GM18502 (cell line): ENCODE results near the gene RADIL.

Source experiments
- ATAC-seq: cut with Tn5 transposase; IDR thresholded peaks from one replicate; pipeline ENCODE4 v1.9.1; 2021; ENCODE audit warnings: mild to moderate bottlenecking; ENCODE audit not compliant: unreplicated experiment, poor library complexity

Gene RADIL

GRCh38 chr7:4783762-4784351 lies 99.7 kb downstream of the RADIL start:
- no peak for ATAC-seq

GRCh38 chr7:4783292-4783652 lies 100.2 kb downstream of the RADIL start:
- no peak for ATAC-seq

DNA sequence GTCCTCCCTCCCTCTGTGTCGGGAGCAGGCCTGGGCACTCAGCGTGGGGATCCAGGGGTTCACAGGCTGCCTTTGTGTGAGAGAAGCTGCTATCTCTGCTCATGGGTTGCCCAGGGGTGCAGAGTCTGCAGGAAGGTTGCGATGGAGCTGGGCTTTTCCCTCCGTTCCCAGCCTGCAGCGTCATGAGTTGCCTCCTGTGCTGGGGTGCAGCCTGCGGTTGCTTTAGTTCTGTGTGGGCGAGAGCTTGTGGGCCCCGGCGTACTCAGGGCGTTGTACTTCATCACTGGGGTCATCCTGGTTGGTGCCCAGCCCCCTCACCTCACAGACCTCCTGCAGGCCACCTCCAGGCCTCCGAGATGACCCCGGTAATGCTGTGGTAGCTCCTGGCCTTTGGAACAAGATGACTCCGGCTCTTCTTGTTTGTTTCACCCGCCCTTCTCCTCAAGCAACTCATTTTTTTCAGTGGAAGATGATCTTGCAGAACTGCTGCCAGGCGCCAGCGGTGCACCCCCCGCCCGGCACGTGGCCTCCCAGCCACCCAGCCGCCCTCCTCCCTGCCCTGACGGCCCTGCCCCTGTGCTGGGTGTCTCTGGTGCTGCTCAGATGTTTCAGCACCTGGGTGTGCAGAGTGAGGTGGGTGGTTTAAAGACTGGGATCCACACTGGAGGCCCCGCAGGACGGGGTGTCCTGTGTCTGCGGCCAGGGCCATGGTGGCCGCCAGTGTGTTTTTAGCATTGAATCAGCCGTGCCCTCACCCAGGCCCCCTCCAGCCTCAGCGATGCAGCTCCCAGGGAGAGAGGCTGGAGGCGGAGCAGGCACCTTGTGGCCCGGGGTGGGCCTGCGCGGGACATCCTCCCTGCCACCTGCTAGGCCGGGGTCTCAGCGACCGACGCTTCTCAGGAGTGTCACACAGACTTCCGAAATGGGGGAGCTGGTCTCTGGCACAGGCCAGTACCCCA lies 100.9 kb downstream of the RADIL start:
- ATAC-seq = no peak

DNA sequence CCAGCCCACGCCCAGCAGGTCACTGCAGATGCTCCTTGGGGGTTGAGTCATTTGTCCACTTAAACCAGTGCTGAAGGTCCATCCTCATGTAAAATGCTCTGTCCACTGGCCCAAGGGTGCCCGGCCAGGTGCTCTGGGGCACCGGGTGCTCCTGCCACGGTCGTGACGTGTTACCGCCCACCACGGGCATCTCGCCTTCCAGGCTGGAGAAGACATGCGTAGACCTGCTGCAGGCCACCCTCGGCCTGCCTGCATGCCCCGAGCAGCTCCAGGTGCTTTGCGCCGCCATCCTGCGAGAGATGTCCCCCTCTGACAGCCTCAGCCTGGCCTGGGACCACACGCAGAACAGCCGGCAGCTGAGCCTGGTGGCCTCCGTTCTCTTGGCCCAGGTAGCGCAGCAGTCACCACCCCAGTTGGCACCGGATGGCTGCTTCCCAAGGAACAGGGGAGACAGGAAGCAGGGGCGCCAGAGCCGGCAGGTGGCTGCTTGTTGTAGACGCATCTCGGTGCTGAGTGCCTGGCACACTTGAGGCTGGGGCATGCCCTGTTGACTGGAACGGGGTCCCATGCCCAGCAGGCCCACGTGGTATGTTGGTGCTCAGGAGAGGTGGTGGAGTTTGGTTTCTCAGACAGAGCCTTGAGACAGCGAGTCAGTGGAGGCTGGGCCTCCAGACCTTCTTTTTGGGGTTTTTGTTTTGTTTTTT lies 102.0 kb downstream of the RADIL start:
- no peak for ATAC-seq

GRCh38 chr7:4779118-4779517 lies 104.4 kb downstream of the RADIL start:
- ATAC-seq = no peak

DNA sequence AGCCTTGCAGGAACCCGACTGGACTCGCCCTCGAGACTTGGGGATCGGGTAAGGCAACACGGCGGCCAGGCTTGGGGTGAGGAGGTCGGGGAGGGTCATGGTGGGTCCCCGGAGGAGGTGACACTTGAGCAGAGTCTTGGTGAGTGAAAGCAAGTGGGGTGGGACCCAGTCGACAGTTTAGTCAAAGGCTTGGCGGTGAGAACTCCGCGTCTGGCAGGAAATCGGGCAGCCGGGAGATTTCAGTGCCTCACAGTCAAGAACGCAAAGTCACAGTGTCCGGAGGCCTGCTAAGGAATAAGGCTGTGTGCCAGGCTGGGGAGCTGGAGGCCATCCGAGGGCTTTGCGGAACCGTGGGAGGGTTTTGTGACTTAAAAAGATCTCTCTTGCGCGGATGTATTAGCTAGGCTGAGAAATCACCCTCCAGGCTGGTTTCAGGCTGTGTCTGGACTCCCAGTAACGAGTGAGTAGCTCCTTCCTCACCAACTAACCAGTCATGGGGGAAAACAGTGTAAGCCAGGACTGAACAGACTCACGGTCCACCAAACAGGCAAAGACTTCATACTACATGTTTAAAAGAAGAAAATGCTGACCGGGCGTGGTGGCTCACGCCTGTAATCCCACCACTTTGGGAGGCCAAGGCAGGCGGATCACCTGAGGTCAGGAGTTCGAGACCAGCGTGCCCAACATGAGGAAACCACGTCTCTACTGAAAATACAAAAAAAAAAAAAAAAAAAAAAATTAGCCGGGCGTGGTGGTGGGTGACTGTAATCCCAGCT lies 107.5 kb downstream of the RADIL start:
- peak; percentile 17 for ATAC-seq

DNA sequence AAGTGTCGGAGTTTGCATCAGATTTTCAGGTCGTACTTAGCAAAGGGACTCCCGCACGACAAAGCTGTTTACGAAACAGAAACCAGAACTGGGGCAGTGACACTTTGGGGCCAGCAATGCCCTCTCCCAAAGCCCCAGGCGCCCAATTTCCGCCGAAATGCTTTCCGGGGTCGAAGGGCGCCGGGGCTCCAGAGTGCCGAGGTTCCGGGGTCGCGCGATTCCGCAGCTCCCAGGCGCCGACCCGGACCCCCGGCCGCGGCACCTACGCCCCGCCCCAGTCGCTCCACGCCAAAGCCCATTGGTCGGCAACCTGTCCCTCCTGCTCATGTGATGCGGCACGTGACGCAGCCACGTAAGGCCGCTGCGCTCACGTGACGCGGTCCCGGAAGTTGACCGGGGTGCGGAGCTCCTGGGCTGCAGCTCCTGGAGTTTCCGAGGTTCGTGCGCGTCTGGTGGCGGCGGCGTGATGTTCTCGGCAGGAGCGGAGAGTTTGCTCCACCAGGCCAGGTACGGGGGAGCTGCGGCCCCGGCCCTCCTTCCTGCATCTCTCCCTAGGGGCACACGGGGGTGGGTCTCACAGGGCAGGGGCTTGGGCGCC lies 108.2 kb downstream of the RADIL start, which contains the start of gene AP5Z1:
AP5Z1 (plus strand) TSS at position 374 of the 598 bp plus-strand sequence; CDS start at position 467, 93 bp downstream.
- peak; percentile 92 for ATAC-seq

- peak; percentile 52 for ATAC-seq
Measured at GRCh38 chr7:4774658-4775249, 108.8 kb downstream of the RADIL start.

GRCh38 chr7:4774007-4774406 lies 109.5 kb downstream of the RADIL start:
- ATAC-seq = no peak

DNA sequence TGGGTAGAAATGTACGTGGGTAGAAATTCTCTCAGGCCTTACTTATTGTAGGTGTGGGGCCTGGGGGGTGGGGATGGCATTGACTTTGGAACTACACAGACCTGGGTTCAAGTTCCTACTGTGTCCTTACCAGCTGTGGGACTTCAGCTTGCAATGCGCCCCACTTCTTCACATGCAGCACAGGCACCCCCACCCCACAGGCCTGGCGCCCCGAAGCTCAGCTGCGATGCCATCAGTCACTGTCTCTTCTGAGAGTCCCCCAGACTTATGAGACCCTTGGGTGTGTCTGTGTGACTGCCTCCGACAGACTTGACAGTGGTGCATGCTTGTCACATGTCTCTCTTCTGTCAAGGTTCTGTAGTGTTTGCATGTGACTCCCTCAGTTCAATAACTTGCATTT lies 111.2 kb downstream of the RADIL start:
- no peak for ATAC-seq

DNA sequence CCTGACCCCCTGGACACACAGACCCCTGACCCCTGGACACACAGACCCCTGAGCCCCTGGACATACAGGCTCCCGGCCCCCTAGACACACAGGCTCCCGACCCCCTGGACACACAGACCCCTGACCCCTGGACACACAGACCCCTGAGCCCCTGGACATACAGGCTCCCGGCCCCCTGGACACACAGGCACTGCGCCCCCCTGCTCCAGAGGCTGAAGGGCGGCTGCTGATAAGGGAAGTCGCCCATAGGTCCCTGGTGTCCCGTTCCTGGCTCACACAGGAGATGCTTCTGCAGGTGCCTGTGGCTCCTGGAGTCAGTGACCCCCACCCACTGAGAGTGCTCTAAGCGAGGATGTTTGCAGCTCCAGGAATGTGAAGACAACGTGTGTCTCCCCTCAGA lies 111.8 kb downstream of the RADIL start:
- ATAC-seq = no peak

DNA sequence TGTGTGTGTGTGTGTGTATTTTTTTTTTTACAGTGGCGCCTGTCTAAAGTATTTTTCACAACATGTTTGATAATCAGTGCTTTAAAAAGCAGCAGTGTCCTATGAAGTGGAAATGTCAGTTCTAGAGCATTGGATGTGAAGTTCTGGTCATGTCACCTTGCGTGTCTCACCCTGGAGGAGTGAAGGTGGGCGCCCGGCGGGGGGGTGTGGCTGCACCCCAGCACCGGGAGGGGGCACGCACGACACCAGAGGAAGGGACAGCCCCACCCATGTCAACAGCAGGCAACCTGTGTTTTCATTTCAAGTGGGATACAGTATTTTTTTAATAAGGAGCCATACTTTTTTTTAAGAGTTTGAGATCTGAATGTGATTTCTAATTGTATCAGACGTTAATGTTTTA lies 112.6 kb downstream of the RADIL start:
- no peak for ATAC-seq

- no peak for ATAC-seq
Measured at GRCh38 chr7:4769761-4770160, 113.8 kb downstream of the RADIL start.

DNA sequence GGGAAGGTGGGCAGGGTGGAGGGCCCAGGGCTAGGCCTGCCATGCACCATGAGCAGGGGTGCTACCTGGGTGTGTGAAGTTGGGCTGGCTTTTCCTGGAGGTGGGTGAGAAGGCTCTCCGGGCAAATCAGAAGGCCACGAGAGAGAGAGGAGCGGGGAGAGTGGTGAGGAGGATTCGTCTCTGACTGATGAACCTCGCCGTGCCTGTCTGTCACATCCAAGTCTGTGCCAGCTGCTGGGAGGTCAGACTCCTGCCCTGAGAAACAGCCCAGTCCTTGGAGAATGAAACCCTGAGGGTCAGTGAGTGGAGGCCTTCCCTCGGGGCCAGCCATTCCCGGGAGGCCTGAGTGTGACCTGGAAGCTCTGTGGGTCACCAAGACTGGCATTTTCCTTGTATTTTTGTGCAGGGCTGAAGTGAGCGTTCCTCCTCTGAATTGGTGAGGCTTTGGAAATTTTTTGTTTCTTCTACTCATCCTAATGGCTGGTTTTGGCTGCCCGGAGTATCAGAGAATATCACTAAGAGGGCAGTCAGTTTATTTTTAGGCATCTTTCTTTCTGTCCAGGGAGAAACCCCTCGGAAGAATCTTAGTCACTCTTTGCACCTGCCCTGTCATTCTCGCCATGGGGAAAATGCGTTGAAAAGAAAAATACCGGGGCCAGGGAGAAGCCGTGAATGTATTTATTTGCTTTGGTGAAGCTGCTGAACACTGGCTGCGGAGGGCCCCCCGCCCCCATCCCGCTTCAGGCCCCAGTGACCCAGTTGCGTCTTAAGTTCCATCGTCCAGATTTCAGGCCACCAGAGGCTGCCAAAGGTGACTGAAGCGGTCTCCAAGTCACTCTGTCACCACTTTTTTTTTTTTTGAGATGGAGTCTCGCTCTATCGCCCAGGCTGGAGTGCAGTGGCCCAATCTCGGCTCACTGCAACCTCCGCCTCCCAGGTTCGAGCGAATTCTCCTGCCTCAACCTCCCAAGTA lies 114.6 kb downstream of the RADIL start:
- no peak for ATAC-seq

DNA sequence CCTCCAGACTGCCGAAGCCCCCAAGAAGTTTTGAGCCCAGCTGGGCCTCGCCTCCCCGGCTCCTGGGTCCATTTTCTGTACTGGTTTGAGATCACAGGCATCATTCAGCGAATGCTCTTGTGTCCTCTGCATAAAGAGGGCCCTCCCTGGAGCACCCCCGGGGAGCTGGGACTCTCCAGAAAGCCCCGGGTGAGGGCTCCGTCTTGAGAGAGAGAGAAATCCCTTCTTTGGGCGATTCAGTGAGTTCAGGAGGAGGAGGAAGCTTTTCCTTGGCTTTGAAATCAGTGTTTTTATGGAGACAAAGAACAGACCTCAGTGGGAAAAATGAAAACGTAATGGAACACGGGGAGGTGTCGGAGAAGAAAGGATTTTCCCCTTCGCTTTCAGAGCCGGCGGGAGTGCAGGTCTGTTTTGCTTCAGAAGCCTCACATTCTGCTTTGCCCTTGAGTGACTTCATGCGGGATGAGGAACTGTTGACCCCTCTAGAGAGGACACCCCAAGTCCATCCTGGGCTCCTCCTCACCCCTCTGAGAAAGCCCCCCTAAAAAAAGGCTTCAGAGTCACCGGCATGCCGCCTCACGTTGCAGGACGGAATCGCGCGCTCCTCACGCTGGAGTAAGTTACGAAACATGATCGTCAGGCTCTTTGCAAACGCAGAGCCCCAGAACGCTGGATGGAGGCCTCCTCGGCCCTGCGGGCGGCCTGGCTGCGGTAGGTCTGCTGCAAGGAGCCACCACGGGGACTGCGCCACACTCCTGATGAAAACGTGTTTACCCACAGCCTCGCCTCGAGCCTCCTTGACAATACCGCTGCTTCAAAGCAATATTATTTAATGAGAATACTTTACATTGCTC lies 116.6 kb downstream of the RADIL start:
- ATAC-seq = no peak

GRCh38 chr7:4765776-4766490 lies 117.6 kb downstream of the RADIL start:
- no peak for ATAC-seq
